ENCODE data around the gene CDK5RAP3. TPM values are rescaled to one million over a fixed set of nuclear protein-coding genes. Genes with fewer than 3 reads are reported as not detected.

CDK5RAP3 gene
- polyA plus RNA-seq, 2 of the 4 experiments (the other 2 are of a cell fraction), result 124 to 165 TPM

- Histone ChIP-seq H3K4me1 (peaks cover 32% of the 10 kb centered on the region), H3K4me2 (peak overlapping the region; percentile 71), H3K9me3 (no peaks in the 10 kb centered on the region), H3K4me3 (peak overlapping the region; percentile 22; the same call in 2 of the 3 replicates), H3K27ac (peak overlapping the region; percentile 72 to 75)
- POLR2A ChIA-PET, result interaction anchor here (0.7 to 2.0 kb wide), 6 partner anchors 8 to 125 kb away, joined by 3 to 7 read pairs (median 4); partner anchors contain the start of genes LRRC46, MRPL10 and SP2
- DNase-seq (ENCODE audit: low read depth in 1 of 2, low spot score in 1 of 2) (no peak), FAIRE-seq (no peak), ATAC-seq (peak; percentile 11 to 50; a peak in 3 of 6 replicates)
- 42% methylated on average over 4 of the region's 4 CpGs for WGBS (ENCODE audit: missing lambda C conversion rate)
- CTCF ChIA-PET, result interaction anchor here (0.5 to 38.7 kb wide), 13 partner anchors 6 to 118 kb away, joined by 3 to 1426 read pairs (median 4); partner anchors contain the start of genes CDK5RAP3, PNPO, PRR15L and SCRN2
- TF ChIP-seq MAFK (IDR thresholded peaks at IDR 0.05; ENCODE audit: partially characterized antibody), result no peak
- TF ChIP-seq JUN (IDR thresholded peaks at IDR 0.05), result no peak; a peak in 1 of 5 replicates
- TF ChIP-seq RCOR1 (IDR thresholded peaks at IDR 0.05; ENCODE audit: low read depth, low read length), result no peak
- TF ChIP-seq, protein P1, sequence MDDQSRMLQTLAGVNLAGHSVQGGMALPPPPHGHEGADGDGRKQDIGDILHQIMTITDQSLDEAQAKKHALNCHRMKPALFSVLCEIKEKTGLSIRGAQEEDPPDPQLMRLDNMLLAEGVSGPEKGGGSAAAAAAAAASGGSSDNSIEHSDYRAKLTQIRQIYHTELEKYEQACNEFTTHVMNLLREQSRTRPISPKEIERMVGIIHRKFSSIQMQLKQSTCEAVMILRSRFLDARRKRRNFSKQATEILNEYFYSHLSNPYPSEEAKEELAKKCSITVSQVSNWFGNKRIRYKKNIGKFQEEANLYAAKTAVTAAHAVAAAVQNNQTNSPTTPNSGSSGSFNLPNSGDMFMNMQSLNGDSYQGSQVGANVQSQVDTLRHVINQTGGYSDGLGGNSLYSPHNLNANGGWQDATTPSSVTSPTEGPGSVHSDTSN (IDR thresholded peaks at IDR 0.05), result no peak
- no peak for TF ChIP-seq FOSB (CRISPR knock-in tag; IDR thresholded peaks at IDR 0.05)
- no peak for TF ChIP-seq RAD21 (conservative IDR thresholded peaks at IDR 0.05 in 1 of 2, IDR thresholded peaks at IDR 0.05 in 1 of 2)
- TF ChIP-seq REST (IDR thresholded peaks at IDR 0.05), result no peak
- TF ChIP-seq CBX2 (IDR thresholded peaks at IDR 0.05; ENCODE audit: borderline replicate concordance, low read depth), result no peak
- TF ChIP-seq POLR2A (IDR thresholded peaks at IDR 0.05; ENCODE audit: low read length), result no peak
- no peak for TF ChIP-seq NPAS2 (CRISPR knock-in tag; IDR thresholded peaks at IDR 0.05; ENCODE audit: borderline replicate concordance)
- TF ChIP-seq POLR2AphosphoS2 (conservative IDR thresholded peaks at IDR 0.05; ENCODE audit: low read length), result no peak
- no peak for TF ChIP-seq RARB (CRISPR knock-in tag; IDR thresholded peaks at IDR 0.05)
- no peak for TF ChIP-seq RNF2 (IDR thresholded peaks at IDR 0.05; ENCODE audit: borderline replicate concordance, low read depth)
- no peak for TF ChIP-seq ZSCAN20 (CRISPR knock-in tag; IDR thresholded peaks at IDR 0.05)
- TF ChIP-seq NR3C1 (IDR thresholded peaks at IDR 0.05), result no peak
- TF ChIP-seq TFCP2L1 (CRISPR knock-in tag; IDR thresholded peaks at IDR 0.05), result no peak
These were observed 13.9 kb upstream of the CDK5RAP3 start for GRCh38 chr17:47956791-47957590.

- 52% methylated on average over 16 of the region's 16 CpGs for WGBS (ENCODE audit: missing lambda C conversion rate)
- ChIA-PET CTCF (interaction anchor here (0.8 to 38.7 kb wide), 7 partner anchors 7 to 117 kb away, joined by 3 to 1426 read pairs (median 6); partner anchors contain the start of genes CDK5RAP3, PNPO, PRR15L and SCRN2), POLR2A (interaction anchor here (0.7 to 2.0 kb wide), 5 partner anchors 9 to 126 kb away, joined by 3 to 7 read pairs (median 4); partner anchors contain the start of genes LRRC46, MRPL10 and SP2)
- Histone ChIP-seq H3K4me1 (peaks cover 32% of the 10 kb centered on the region), H3K4me3 (peak within 1 kb of the TSS; percentile 22; the same call in 2 of the 3 replicates), H3K9me3 (no peaks in the 10 kb centered on the region), H3K27ac (peak within 1 kb of the TSS; percentile 72 to 75), H3K4me2 (peak within 1 kb of the TSS; percentile 71)
- FAIRE-seq (no peak), DNase-seq (ENCODE audit: low read depth in 1 of 2, low spot score in 1 of 2) (no peak), ATAC-seq (peak; percentile 17 to 51; a peak in 5 of 6 replicates)
- TF ChIP-seq KDM1A (IDR thresholded peaks at IDR 0.05; ENCODE audit: low read depth) (no peak), CHD4 (IDR thresholded peaks at IDR 0.05; ENCODE audit: borderline replicate concordance) (no peak), CHD2 (IDR thresholded peaks at IDR 0.05; ENCODE audit: low read length, partially characterized antibody) (no peak), RNF2 (IDR thresholded peaks at IDR 0.05; ENCODE audit: borderline replicate concordance, low read depth) (no peak), ZNF302 (CRISPR knock-in tag; IDR thresholded peaks at IDR 0.05) (no peak), RCOR1 (IDR thresholded peaks at IDR 0.05; ENCODE audit: low read depth, low read length) (no peak)
- TF ChIP-seq, protein P2, sequence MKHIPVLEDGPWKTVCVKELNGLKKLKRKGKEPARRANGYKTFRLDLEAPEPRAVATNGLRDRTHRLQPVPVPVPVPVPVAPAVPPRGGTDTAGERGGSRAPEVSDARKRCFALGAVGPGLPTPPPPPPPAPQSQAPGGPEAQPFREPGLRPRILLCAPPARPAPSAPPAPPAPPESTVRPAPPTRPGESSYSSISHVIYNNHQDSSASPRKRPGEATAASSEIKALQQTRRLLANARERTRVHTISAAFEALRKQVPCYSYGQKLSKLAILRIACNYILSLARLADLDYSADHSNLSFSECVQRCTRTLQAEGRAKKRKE (CRISPR knock-in tag; IDR thresholded peaks at IDR 0.05; ENCODE audit: low read depth), result no peak
- TF ChIP-seq, protein P3, sequence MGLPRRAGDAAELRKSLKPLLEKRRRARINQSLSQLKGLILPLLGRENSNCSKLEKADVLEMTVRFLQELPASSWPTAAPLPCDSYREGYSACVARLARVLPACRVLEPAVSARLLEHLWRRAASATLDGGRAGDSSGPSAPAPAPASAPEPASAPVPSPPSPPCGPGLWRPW (IDR thresholded peaks at IDR 0.05), result no peak
- TF ChIP-seq, protein P4, sequence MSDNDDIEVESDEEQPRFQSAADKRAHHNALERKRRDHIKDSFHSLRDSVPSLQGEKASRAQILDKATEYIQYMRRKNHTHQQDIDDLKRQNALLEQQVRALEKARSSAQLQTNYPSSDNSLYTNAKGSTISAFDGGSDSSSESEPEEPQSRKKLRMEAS (IDR thresholded peaks at IDR 0.05), result no peak
These were observed 13.1 kb upstream of the CDK5RAP3 start, which contains the start of gene PRR15L for GRCh38 chr17:47957591-47958490. Gene PRR15L, minus strand, starts transcription at chr17:47957883. Its CDS starts 4,649 bp downstream, at chr17:47953234.
